OCI-LY7 (cell line): ENCODE results near the gene F11. TPM values are rescaled to one million over a fixed set of nuclear protein-coding genes. Genes with fewer than 3 reads are reported as not detected.
"Not testable (repeated sequence)": the region's sequence is repeated elsewhere in the genome, so short reads cannot be mapped to it uniquely, and the experiment has no call there.

Experiments
- BruUV-seq: library from RNA; stranded (reverse); fragments of 400-500 nt; replicated peaks from 2 replicates; lab custom pipeline; 2021; lab: Mats Ljungman, UMichigan
- CTCF ChIA-PET: fragments of 300-600 bp; sonication (Branson Sonifier 250); formaldehyde crosslinking; loops from one replicate; lab custom pipeline; 2022; ENCODE audit warnings: antibody characterized with exemption; ENCODE audit not compliant: unreplicated experiment; lab: Charles Lee
- POLR2A ChIA-PET: fragments of 300-600 bp; sonication (Branson Sonifier 250); formaldehyde crosslinking; loops from one replicate; lab custom pipeline; 2022; ENCODE audit warnings: antibody characterized with exemption; lab: Charles Lee
- DNase-seq: peaks from one replicate; pipeline ENCODE4 v3.0.0-alpha.2; 2015; ENCODE audit warnings: low spot score
- H2AFZ ChIP-seq: fragments of 200-600 bp; sonication (generic), shearing (Covaris generic); 2 replicates; pipeline ENCODE4 v1.6.1; 2014; ENCODE audit warnings: mild to moderate bottlenecking, antibody characterized with exemption, low read length, moderate library complexity
- H3K27ac ChIP-seq: fragments of 200-600 bp; sonication (generic); 2 replicates; pipeline ENCODE4 v1.5.1; 2014; ENCODE audit warnings: mixed run types, low read depth, mild to moderate bottlenecking, moderate library complexity, low read length, inconsistent platforms; ENCODE audit not compliant: poor library complexity, severe bottlenecking
- H3K36me3 ChIP-seq: fragments of 200-600 bp; sonication (generic); 2 replicates; pipeline ENCODE4 v1.6.1; 2014; ENCODE audit warnings: mild to moderate bottlenecking, antibody characterized with exemption, low read length, moderate library complexity, mixed read lengths; ENCODE audit not compliant: insufficient read depth
- H3K4me1 ChIP-seq: fragments of 200-600 bp; sonication (generic); 2 replicates; pipeline ENCODE4 v1.5.1; 2014; ENCODE audit warnings: mild to moderate bottlenecking, low read length; ENCODE audit not compliant: insufficient read depth, poor library complexity, severe bottlenecking
- H3K4me2 ChIP-seq: fragments of 200-600 bp; sonication (generic); 2 replicates; pipeline ENCODE4 v1.6.1; 2014; ENCODE audit warnings: mild to moderate bottlenecking, low read length
- H3K4me3 ChIP-seq: fragments of 200-600 bp; sonication (generic); 2 replicates; pipeline ENCODE4 v1.5.1; 2014; ENCODE audit warnings: mild to moderate bottlenecking, low read depth, low read length; ENCODE audit not compliant: poor library complexity, severe bottlenecking
- H3K79me2 ChIP-seq: fragments of 200-600 bp; sonication (generic); 2 replicates; pipeline ENCODE4 v1.6.1; 2016; ENCODE audit warnings: low read depth, mild to moderate bottlenecking, low read length, moderate library complexity, mixed read lengths; ENCODE audit not compliant: insufficient read depth
- H3K9me2 ChIP-seq: fragments of 200-600 bp; sonication (generic); 2 replicates; pipeline ENCODE4 v1.6.1; 2016; ENCODE audit warnings: mild to moderate bottlenecking, low read length, mixed read lengths; ENCODE audit not compliant: insufficient read depth
- H3K9me3 ChIP-seq: fragments of 200-600 bp; sonication (generic); 2 replicates; pipeline ENCODE4 v1.6.1; 2014; ENCODE audit warnings: mild to moderate bottlenecking, mixed run types, low read length, mixed read lengths
- H4K20me1 ChIP-seq: fragments of 200-600 bp; sonication (generic); 2 replicates; pipeline ENCODE4 v1.6.1; 2014; ENCODE audit warnings: mild to moderate bottlenecking, antibody characterized with exemption, low read length, moderate library complexity, mixed read lengths; ENCODE audit not compliant: insufficient read depth
- EZH2phosphoT487 ChIP-seq: fragments of 200-600 bp; sonication (generic); IDR thresholded peaks from 2 replicates; pipeline ENCODE4 v1.6.1; 2018; ENCODE audit warnings: low read depth, borderline replicate concordance, mild to moderate bottlenecking, mixed run types, antibody characterized with exemption, low read length, moderate library complexity, mixed read lengths
- intact Hi-C: fragments of 100-400 bp; cut with micrococcal nuclease; formaldehyde crosslinking; loops from one replicate; pipeline ENCODE4 v1.10.0; 2022; ENCODE audit not compliant: unreplicated experiment
- total RNA-seq, 2 experiments: library from RNA; depleted of rRNA in 1 of 2; stranded (reverse); fragments of >200 nt in 1 of 2; shearing (Covaris generic) in 1 of 2; gene quantifications; 2 replicates each; pipeline ENCODE4 v1.2.3, GENCODE V29; 2014 to 2022
- TF ChIP-seq, protein P1 (sequence below): fragments of 200-600 bp; sonication (generic); conservative IDR thresholded peaks from 2 replicates; pipeline ENCODE4 v1.5.1; 2014; ENCODE audit warnings: mild to moderate bottlenecking, antibody characterized with exemption, low read length, moderate library complexity, mixed read lengths

Gene F11
- total RNA-seq, 2 experiments from 2014 or later, result not detected

DNA sequence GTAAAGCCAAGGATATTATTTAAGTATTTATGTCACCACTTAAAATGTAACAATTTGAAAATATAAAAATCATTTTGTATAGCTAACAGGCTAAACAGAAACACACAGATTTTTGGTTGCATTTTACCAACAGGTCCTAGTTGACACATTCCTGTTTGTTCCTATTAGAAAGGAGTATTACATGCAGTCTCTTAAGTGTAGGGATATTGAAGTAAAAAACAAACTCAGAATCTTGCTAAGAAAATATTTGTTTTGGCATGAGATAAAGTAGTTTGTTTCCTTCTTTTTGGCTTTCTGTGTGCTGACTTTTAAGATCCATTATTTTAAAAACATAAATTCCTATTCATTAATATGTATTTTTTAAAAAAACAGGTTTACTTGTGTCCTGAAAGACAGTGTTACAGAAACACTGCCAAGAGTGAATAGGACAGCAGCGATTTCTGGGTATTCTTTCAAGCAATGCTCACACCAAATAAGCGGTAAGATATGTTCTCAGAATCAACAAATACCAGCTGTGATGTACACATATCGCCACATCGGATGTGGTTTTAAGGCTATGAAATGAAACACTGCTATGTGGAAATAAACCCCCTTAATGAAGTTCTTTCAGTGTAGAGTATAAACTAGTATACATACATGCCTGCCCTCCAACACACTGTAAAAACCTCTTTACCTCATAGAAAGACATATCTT lies 6.9 kb downstream of the F11 start:
- ChIA-PET POLR2A (no interaction called here), CTCF (no interaction called here)
- Histone ChIP-seq H3K27ac (no peak overlapping the region), H3K79me2 (no peaks in the 10 kb centered on the region), H3K4me3 (no peak overlapping the region), H4K20me1 (no peaks in the 10 kb centered on the region), H3K4me1 (no peaks in the 10 kb centered on the region), H2AFZ (no peak overlapping the region), H3K36me3 (no peaks in the 10 kb centered on the region), H3K4me2 (no peak overlapping the region), H3K9me2 (no peaks in the 10 kb centered on the region), H3K9me3 (no peaks in the 10 kb centered on the region)
- no TSS peak for BruUV-seq
- TF ChIP-seq, protein P1, sequence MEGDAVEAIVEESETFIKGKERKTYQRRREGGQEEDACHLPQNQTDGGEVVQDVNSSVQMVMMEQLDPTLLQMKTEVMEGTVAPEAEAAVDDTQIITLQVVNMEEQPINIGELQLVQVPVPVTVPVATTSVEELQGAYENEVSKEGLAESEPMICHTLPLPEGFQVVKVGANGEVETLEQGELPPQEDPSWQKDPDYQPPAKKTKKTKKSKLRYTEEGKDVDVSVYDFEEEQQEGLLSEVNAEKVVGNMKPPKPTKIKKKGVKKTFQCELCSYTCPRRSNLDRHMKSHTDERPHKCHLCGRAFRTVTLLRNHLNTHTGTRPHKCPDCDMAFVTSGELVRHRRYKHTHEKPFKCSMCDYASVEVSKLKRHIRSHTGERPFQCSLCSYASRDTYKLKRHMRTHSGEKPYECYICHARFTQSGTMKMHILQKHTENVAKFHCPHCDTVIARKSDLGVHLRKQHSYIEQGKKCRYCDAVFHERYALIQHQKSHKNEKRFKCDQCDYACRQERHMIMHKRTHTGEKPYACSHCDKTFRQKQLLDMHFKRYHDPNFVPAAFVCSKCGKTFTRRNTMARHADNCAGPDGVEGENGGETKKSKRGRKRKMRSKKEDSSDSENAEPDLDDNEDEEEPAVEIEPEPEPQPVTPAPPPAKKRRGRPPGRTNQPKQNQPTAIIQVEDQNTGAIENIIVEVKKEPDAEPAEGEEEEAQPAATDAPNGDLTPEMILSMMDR, result no peak
- TF ChIP-seq EZH2phosphoT487, result no peak
- intact Hi-C loops, result no loop called here
- DNase-seq, result no peak

DNA sequence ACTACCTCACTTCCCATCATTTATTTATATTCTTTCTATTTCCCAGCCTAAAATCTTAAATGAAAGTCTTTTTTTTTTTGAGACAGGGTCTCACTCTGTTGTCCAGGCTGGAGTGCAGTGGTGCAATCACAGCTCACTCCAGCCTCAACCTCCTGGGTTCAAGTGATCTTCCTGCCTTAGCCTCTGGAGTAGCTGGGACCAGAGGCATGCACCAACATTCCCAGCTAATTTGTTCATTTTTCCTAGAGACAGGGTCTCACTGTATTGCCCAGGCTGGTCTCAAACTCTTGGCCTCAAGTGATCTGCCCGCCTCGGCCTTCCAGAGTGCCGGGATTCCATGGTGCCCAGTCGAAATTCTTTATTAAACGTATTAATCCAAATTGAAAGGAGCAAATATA lies 7.4 kb downstream of the F11 start:
- H2AFZ ChIP-seq, H3K9me2 ChIP-seq, CTCF ChIA-PET, H3K4me3 ChIP-seq, BruUV-seq, H4K20me1 ChIP-seq, H3K9me3 ChIP-seq, DNase-seq, POLR2A ChIA-PET, H3K79me2 ChIP-seq, H3K27ac ChIP-seq, H3K4me1 ChIP-seq, intact Hi-C loops, H3K4me2 ChIP-seq, H3K36me3 ChIP-seq: not testable (repeated sequence)

DNA sequence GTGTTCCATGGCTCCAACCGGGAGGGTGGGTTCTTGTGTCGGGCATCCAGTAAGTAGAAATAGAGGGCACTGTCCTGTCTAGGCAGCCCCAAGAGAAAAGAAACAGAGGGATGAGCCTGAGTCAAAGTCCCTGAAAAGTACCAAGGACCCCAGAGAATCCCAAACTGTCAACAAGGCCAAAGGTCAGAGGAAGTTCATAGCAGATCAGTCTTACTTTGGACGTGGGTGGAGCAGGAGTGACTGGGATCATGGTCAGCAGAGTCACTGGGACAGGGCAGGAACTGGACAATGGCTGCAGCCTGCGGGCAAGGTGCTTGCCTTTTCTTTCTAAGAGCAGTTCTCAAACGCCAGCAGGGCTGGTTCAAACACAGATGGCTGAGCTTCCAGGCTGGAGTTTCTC lies 17.3 kb downstream of the F11 start:
- Histone ChIP-seq H3K9me2 (no peaks in the 10 kb centered on the region), H3K4me1 (no peaks in the 10 kb centered on the region), H3K79me2 (no peaks in the 10 kb centered on the region), H3K4me3 (no peak overlapping the region), H3K4me2 (no peak overlapping the region), H3K9me3 (no peaks in the 10 kb centered on the region), H3K27ac (no peak overlapping the region), H4K20me1 (no peaks in the 10 kb centered on the region), H3K36me3 (no peaks in the 10 kb centered on the region), H2AFZ (no peak overlapping the region)
- intact Hi-C loops, result no loop called here
- no TSS peak for BruUV-seq
- ChIA-PET POLR2A (no interaction called here), CTCF (interaction anchor here (0.5 kb wide), 1 partner anchor 150 kb away, joined by 3 read pairs; no protein-coding TSS in a partner anchor)
- TF ChIP-seq EZH2phosphoT487, result no peak
- TF ChIP-seq, protein P1, result no peak
- no peak for DNase-seq
